Measurements from ENCODE around the gene PLEKHG1. TPM values are rescaled to one million over a fixed set of nuclear protein-coding genes. Genes with fewer than 3 reads are reported as not detected.

PLEKHG1 gene
- total and polyA plus RNA-seq, 9 donors: 5.3 to 74.0 (median 11.9) TPM

DNA sequence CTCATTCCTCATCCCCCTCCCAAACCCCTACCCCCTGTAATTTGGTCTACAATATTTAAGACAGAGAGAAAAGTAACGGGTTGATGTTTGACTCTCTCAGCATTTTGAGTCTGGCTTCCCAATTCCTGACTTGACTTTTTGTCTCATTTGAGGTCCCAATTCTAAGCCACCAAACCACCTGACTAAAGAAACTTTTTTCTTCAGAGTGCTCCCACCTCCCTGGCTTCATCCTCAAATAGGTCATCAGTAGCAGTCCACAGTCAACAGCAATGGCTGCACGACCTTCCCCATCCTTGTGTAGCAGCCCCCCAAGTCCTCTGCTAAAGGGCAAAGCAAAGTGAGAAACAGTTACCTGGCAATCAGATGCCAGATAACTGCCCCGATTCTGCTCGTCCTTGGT is 1.8 kb downstream of the PLEKHG1 start:
- H3K4me3 ChIP-seq: no peak overlapping the region
- H3K9me3 ChIP-seq: no peaks in the 10 kb centered on the region
- H3K36me3 ChIP-seq: no peaks in the 10 kb centered on the region
- DNase-seq: no peak
- intact Hi-C loops (cut with DNase I): no loop called here
- H3K27ac ChIP-seq: no peak overlapping the region
- H3K4me1 ChIP-seq (ENCODE audit: insufficient read depth): peaks cover 3% of the 10 kb centered on the region
- TF ChIP-seq POLR2A (IDR thresholded peaks at IDR 0.05): no peak
- TF ChIP-seq, protein P1, sequence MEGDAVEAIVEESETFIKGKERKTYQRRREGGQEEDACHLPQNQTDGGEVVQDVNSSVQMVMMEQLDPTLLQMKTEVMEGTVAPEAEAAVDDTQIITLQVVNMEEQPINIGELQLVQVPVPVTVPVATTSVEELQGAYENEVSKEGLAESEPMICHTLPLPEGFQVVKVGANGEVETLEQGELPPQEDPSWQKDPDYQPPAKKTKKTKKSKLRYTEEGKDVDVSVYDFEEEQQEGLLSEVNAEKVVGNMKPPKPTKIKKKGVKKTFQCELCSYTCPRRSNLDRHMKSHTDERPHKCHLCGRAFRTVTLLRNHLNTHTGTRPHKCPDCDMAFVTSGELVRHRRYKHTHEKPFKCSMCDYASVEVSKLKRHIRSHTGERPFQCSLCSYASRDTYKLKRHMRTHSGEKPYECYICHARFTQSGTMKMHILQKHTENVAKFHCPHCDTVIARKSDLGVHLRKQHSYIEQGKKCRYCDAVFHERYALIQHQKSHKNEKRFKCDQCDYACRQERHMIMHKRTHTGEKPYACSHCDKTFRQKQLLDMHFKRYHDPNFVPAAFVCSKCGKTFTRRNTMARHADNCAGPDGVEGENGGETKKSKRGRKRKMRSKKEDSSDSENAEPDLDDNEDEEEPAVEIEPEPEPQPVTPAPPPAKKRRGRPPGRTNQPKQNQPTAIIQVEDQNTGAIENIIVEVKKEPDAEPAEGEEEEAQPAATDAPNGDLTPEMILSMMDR (IDR thresholded peaks at IDR 0.05): no peak
- 86 to 94% (median 93%) methylated on average over 4 of the region's 4 CpGs for WGBS, 3 donors
- H3K27me3 ChIP-seq: no peaks in the 10 kb centered on the region

DNA sequence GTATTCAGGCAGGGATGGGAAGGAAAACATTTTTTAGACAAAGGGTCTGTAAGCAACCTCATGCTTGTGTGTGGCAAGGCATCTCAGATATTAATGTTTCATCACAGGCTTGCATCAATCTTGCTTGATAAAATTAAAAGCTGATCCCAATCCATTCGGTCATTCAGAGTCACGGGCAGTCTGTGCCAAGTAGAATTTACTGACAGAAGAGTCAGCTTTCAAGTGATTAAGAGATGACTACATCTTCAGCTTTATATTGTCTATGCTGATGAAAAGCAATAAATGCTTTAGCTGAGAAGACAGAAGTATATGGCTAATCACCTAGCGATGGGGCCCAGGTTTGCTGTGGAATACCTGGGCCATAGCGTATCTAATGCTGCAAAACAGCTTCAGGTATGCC is 3.5 kb downstream of the PLEKHG1 start:
- Histone ChIP-seq H3K27ac (no peak overlapping the region), H3K36me3 (no peaks in the 10 kb centered on the region), H3K9me3 (no peaks in the 10 kb centered on the region), H3K27me3 (no peaks in the 10 kb centered on the region), H3K4me3 (no peak overlapping the region), H3K4me1 (ENCODE audit: insufficient read depth) (peaks cover 13% of the 10 kb centered on the region)
- TF ChIP-seq POLR2A (IDR thresholded peaks at IDR 0.05): no peak
- TF ChIP-seq EP300 (IDR thresholded peaks at IDR 0.05): no peak
- DNase-seq: no peak
- intact Hi-C loops (cut with DNase I): no loop called here
- 92 to 96% (median 92%) methylated on average over 4 of the region's 4 CpGs for WGBS, 3 donors

DNA sequence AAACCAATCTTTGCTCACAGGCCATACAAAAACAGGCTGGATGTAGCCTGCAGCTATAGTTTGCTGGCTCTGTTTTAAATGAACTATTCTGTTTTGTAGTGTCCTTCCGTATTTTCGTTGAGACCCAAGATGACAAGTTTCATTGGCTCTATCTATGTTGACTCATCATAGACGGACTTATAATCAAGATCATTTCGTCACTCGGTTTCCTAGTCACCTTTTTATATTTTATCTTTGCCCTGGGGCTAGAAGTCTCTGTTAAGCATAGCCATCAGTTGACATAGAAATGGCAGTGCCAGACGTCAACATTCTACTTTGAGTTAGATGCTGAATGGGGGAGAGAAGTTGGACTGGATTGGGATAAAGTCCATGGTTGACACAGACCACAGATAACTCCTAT is 4.8 kb downstream of the PLEKHG1 start:
- Histone ChIP-seq H3K36me3 (no peaks in the 10 kb centered on the region), H3K4me3 (no peak overlapping the region), H3K27me3 (no peaks in the 10 kb centered on the region), H3K9me3 (no peaks in the 10 kb centered on the region), H3K27ac (no peak overlapping the region), H3K4me1 (ENCODE audit: insufficient read depth) (peaks cover 13% of the 10 kb centered on the region)
- TF ChIP-seq, protein P1 (IDR thresholded peaks at IDR 0.05): no peak
- TF ChIP-seq POLR2A (IDR thresholded peaks at IDR 0.05) (no peak), EP300 (IDR thresholded peaks at IDR 0.05) (no peak)
- no peak for DNase-seq
- intact Hi-C loops (cut with DNase I): no loop called here
- 90 to 93% (median 92%) methylated on average over 6 of the region's 6 CpGs for WGBS, 3 donors

DNA sequence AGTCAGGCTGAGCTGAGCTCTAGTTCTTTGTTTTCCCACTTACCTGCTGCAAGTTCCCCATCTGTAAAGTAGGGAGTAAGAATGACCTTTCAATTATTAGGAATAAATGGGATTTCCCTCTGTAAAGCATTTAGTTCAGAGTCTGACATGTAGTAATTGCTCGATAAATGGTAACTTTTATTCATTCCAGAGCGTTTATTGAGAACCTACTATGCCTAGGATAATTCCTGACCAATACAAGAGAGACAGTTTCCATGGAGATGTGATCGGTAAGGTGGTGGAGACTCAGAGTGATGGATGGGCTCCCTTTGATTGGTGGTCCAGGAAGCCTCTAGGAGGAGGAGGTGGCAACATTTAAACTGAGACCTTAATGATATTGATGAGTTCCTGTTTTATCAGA is 5.6 kb downstream of the PLEKHG1 start:
- WGBS, 3 donors: 97 to 99% (median 98%) methylated on average over 3 of the region's 3 CpGs
- H3K36me3 ChIP-seq: no peaks in the 10 kb centered on the region
- H3K27ac ChIP-seq: no peak overlapping the region
- DNase-seq: no peak
- H3K27me3 ChIP-seq: no peaks in the 10 kb centered on the region
- no peak overlapping the region for H3K4me3 ChIP-seq
- TF ChIP-seq POLR2A (IDR thresholded peaks at IDR 0.05) (no peak), EP300 (IDR thresholded peaks at IDR 0.05) (no peak)
- TF ChIP-seq, protein P1 (IDR thresholded peaks at IDR 0.05): no peak
- intact Hi-C loops (cut with DNase I): no loop called here
- no peaks in the 10 kb centered on the region for H3K9me3 ChIP-seq
- peaks cover 13% of the 10 kb centered on the region for H3K4me1 ChIP-seq (ENCODE audit: insufficient read depth)

DNA sequence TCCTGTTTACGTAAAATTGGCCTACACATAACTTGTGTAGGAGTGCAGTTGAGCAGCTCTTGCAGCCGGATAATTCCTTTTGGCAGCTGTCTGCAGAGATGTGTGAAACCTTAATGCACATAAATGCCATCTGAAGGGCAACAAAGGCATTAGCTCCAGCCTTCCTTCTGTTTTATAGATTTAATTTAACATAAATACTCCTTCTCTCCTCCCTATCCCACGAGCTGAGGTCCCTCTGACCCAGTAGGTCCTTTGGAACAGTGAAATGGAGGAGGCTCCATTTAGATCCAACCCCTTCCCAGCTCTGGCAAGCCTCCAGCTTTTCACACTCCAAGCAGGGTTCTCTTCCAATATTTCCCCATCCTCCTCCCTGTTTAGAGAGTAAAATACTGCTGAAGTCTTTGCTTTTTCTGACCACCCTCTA is 6.5 kb downstream of the PLEKHG1 start:
- Histone ChIP-seq H3K27ac (no peak overlapping the region), H3K36me3 (no peaks in the 10 kb centered on the region), H3K4me3 (no peak overlapping the region), H3K27me3 (no peaks in the 10 kb centered on the region), H3K4me1 (ENCODE audit: insufficient read depth) (peaks cover 13% of the 10 kb centered on the region), H3K9me3 (no peaks in the 10 kb centered on the region)
- intact Hi-C loops (cut with DNase I): no loop called here
- peak in 2 of 5 donors; percentile 39 to 54 for DNase-seq
- whole genome bisulfite sequencing, 3 donors: 18 to 26% (median 21%) methylated on average over 3 of the region's 3 CpGs
- TF ChIP-seq EP300 (IDR thresholded peaks at IDR 0.05) (no peak), POLR2A (IDR thresholded peaks at IDR 0.05) (no peak)
- TF ChIP-seq, protein P1 (IDR thresholded peaks at IDR 0.05): no peak
